Measurements from ENCODE around the gene EDDM13.
A peak's percentile ranks its signal among the peaks of the same experiment; 100 is the strongest.
"Not testable (repeated sequence)": the region's sequence is repeated elsewhere in the genome, so short reads cannot be mapped to it uniquely, and the experiment has no call there.

The EDDM13 gene

DNA sequence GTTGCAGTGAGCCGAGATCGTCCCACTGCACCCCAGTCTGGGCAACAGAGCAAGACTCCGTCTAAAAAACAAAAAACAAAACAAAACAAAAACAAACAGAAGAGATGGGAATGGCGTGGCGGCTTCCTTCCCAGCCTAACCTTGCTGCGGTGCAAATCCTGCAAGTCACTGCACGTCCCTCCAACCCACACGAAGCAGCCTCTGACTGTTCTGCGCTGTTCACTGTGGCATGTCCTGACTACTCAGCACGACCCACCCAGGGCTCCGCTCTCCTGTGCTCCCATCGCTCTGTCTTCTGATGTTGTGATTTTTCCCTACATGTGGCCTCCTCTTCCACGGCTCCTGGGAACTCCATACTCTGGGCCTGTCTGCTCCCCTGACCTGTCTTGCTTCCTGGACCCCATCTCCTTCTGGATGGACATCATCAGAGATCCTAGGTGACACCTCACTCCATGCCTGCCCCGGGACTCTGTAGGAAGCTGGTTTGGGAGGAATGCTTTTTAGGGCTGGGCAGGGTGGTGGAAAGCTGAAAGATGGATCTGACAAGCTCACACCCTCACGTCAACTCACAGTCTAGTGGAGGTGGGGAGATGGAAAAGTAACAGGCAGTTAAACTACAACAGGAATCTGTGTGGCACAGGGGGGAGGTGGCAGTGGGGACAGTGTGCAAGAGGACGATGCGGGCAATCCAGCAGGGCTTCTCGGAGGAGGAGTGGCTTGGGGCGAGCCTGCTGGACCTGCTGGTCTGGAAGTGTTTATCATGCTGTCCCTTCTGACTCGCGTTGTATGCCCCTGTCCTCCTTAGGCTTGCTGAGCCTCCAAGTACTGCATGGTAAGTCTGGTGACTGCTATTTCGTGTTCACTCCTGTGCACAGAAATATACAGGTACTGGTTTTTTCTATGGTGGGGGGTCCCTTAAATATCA, 23.2 kb downstream of the EDDM13 start:
- DNase-seq = no peak

DNA sequence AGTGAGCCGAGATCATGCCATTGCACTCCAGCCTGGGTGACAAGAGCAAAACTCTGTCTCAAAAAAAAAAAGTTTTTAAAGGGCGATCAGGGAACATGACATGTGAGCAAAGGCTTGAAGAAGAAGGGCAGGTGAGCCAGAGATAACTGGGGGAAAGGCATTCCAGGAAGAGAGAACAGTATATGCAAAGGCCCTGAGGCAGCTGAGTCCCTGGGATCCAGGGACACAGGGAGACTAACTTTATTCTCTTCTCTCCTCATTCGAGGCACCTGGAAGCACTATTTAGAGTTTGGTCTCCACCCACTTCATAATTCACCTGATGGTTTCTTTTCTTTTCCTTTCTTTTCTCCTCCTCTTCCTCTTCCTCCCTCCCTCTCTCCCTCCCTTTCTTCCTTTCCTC, 24.5 kb downstream of the EDDM13 start:
- DNase-seq = no peak

DNA sequence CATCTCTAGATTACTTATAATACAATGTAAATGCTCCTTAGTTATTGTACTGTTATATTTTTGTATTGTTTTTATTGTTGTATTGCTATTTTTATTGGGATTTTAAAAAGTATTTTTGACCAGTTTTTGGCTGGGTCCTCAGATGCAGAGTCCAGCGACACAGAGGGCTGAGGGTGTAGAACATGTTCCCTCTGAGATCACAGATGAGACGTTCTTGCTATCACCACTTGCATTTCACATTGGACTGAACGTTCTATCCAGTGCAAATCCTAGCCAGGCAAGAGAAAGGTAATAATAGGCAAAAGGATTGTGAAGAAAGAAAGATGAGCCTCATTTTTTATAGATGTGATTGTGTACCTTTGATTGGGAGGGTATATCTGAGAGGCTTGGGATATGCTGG, 27.1 kb downstream of the EDDM13 start:
- no peak for DNase-seq

DNA sequence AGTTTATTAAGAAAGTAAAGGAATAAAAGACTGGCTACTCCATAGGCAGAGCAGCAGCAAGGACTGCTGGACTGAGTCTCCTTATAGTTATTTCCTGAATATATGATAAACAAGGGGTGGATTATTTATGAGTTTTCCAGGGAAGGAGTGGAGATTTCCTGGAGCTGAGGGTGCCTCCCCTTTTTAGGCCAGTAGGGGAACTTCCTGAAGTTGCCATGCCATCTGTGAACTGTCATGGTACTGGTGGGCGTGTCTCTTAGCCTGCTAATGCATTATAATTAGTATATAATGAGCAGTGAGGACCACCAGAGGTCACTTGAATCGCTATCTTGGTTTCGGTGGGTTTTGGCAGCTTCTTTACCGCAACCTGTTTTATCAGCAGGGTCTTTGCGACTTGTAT, 28.6 kb downstream of the EDDM13 start:
- DNase-seq = no peak

DNA sequence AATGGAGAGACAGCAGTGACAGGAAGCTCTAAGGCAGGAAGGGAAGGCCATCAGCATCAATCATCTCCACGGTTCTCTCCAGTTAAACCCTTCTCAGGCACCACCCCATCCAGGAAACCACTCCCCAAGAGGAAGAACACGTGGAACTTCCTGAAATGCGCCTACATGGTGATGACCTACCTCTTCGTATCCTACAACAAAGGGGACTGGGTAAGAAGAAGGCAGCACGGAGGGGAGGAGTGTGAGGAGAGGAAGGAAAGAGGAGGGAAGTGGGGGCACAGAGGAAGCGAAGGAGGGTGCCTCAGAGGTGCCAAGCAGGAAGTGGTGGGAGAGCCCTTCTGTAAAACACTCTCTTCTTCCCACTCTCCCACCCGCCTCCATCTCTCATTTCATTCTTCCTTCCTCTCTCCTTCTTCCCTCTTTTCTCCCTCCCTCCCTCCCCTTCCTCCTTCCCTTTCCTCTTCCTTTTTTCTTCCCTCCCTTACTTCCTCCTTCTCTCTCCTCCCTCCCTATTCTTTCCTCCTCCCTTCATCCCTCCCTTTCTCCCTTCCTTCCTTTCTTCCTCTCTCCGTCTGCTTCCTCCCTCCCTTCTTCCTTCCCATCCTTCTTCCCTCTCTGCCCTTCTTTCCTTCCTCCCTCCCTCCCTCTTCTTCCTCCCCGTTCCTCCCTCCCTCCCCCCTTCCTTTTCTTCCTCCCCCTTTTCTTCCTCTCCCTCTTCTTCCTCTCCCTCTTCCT, 29.5 kb downstream of the EDDM13 start:
- peak; percentile 18 for DNase-seq

DNA sequence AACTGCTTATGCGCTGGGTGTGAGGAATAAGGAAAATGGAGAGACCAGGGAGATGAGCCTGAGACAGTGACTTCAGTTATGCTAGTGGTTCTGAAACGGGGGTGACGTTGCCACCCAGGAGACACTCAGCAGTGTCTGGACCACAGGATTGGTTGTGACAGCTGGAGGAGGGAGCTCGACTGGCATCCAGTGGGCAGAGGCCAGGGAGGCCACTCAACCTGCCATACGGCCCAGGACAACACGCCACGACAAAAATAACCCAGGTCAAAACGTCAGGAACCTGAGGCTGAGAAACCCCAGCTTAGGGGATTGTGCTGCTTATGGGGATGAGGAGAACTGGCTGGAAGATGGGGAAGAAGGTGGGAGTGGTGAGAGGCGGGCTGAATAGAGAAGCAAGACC, 31.7 kb downstream of the EDDM13 start:
- DNase-seq = no peak

DNA sequence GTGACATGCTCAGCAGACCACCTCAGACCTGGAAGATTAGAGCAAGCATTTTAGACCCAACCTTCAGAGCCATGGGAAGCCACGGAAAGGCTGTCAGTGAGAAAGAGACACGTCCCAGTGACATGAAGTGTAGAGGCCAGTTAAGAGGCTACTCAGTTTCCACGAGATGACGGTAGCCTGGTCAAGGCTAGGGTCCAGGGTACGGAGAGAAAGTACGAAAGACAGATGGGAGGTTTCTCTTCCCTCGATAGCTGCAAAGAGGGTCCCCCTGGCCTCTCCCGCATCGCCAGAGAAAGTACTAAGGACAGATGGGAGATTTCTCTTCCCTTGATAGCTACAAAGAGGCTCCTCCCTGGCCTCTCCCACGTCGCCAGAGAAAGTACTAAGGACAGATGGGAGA, 33.5 kb downstream of the EDDM13 start:
- no peak for DNase-seq

DNA sequence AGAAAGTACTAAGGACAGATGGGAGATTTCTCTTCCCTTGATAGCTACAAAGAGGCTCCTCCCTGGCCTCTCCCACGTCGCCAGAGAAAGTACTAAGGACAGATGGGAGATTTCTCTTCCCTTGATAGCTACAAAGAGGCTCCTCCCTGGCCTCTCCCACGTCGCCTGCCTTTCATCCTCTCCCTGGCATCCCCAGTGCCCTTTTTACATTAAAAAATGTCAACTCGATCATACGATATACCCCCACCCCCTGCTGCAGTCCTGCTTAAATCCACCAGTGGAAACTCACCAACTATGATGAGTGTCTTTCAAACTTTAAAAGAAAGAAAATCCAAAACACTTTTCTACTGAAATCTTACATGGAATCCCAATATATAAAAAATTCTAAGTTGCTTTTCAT, 34.5 kb downstream of the EDDM13 start:
- not testable (repeated sequence) for DNase-seq

DNA sequence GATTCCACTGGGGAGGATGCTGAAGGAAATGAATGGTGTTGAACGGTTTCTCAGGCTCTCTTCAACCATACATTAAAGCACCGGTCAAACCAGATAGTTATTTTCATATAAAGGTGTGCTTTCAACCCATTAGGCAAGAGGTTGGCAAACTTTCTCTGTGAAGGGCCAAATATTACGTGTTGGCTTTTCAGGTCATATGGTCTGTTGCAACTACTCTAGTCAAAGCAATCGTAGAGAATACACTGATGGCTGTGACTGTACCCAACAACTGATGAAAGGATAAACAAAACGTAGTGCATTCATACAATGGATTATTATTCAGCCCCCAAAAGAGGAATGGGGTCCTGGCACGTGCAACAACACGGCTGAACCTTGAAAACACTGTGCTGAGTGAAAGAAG, 36.2 kb downstream of the EDDM13 start:
- DNase-seq = no peak

DNA sequence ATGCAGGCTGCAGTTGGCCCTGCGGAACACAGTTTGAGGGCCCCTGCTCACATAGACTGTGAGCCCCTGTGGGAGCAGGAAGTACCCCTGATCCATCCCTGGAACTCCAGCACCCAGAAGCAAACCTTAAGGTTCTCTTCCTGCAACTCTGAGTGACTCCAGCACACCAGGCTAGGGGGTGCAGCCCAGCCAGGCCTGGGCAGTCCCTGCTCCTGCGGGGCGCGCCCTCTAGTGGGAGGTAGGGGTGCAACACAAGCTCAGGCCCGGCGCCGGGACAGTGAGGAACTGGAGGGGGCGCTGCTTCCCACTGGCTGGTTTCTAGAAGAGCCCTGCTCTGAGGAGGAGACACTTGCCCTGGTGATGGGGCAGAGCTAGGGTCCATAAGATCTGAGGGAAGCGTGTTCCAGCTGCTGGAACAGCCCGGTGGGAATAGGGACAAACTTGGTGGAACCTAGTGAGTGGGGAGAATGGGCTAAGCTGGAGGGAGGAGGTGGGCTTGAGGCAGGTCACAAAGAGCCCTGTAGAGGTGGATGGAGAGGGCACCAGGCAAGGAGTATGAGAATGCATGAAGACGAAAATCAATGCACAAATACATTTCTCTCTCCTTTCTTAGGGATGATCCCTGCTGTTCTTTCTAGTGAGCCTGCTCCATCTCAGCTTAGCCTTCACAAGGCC, 37.1 kb downstream of the EDDM13 start:
- DNase-seq = peak; percentile 64

DNA sequence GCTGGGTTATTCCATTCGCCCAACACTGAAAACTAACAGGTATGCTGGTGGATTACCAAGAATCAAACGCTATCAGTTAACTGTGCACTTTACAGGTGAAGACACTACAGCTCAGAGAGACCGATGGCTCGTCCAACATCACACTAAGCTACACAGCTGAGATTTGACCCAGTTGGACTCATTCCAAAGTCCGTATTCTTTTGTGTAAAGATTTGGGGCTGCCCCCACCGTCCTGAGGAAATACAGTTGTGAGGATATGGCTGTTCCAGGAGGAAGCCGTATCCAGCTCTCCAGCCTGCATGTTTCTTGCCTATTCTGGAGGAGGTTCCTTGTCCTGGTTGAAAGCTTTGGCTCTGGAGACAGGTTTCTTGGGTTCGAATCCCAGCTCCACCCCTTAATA, 37.9 kb downstream of the EDDM13 start:
- DNase-seq = no peak

DNA sequence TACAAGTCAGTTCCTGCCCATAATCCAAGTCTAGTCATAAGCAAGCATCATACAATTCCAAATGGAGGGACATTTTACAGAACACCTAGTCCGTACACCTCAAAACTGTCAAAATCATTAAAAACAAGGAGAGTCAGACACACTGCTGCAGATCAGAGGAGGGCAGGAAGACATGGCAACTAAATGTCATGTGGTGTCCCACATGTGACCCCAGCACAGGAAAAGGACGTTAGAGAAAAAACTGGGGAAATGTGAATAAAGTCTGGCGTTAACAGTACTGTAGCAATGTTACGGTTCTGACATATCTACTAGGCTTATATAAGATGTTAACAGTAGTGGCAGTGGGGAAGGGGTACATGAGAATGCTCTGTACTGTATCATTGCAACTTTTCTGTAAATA, 39.8 kb downstream of the EDDM13 start:
- peak; percentile 42 for DNase-seq

DNA sequence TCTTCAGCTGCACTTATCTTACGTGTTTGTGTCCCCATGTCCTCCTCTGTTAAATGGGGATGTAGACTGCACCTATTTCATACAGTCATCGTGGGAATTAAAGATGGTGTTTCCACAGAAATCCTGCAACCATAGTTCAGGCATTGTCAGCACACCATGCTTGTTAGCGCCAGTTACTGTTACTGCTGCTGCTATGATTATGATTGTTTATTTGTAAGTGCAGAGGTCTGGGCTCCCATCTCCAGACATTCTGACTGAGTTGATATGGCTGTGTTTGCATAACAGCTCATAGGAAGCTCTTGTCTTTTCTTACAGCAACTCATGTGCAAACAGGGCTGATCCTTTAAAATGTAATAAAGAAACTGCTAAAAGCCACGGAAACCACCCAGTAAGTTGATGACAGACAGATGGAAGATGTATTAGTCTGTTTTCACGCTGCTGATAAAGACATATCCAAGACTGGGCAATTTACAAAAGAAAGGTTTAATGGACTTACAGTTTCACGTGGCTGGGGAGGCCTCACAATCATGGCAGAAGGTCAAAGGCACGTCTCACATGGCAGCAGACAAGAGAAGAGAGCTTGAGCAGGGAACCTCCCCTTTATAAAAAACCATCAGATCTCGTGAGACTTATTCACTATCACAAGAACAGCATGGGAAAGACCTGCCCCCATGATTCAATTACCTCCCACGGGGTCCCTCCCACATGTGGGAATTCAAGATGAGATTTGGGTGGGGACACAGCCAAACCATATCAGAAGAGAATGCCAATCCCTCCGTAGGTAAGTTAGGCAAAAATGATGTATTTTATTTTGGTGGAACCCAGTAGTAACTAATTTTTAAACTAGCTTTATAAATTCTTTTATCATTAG, 40.5 kb downstream of the EDDM13 start:
- DNase-seq = peak; percentile 64

DNA sequence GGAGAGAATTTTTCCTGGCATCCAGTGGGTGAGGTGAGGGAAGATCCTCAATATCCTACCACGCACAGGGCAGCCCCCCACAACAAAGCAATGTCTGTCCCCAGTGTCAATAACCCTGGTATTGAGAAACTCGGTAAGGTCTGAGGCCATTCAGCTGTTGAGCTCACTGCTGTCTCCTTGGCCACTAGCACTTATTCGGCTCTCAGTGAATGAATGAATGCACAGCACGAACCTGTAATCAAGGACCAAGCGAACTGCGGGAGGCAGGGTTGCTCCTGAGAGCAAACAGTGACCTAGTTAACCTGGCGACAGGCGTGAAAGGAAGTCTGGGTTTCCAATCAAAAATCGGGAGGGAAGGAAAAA, 41.5 kb downstream of the EDDM13 start:
- peak; percentile 71 for DNase-seq

DNA sequence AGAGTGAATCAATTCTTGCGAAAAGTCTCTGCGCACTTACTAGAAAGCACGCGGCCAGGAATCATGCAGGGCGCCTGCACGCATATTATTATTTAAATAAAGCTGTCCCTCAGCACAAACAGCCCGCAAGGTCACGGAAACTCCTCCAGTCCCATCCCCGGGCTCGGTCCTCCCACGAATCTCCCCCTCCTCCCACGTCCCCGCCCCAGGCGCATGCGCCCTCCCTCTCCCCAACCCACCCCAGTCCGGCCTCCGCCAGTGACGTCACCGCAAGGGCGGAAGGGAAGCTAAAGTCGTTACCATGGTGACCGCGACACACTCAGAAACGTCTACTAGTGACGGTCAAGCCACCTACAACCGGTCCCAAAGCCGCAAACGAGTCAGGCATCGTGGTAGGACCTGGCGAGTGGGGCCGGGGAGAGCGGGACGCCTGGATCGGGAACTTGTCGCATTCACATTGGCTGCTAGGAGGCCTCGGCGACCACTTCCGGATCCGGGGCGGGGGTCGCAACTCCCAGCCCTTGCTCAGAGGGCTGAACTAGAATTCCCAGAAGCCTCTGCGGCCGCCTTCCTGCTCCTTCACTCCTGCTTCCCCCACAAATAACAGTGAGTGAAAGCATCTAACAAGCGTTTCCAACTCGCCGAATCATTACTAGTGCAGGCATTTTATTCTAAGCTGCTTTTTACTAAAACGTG, 42.0 kb downstream of the EDDM13 start, which contains the start of gene ZSCAN5A:
TSS of gene ZSCAN5A (minus strand) at position 459 of the 696 bp plus-strand sequence. CDS start 89,793 bp downstream, outside the sequence.
- peak; percentile 99 for DNase-seq

DNA sequence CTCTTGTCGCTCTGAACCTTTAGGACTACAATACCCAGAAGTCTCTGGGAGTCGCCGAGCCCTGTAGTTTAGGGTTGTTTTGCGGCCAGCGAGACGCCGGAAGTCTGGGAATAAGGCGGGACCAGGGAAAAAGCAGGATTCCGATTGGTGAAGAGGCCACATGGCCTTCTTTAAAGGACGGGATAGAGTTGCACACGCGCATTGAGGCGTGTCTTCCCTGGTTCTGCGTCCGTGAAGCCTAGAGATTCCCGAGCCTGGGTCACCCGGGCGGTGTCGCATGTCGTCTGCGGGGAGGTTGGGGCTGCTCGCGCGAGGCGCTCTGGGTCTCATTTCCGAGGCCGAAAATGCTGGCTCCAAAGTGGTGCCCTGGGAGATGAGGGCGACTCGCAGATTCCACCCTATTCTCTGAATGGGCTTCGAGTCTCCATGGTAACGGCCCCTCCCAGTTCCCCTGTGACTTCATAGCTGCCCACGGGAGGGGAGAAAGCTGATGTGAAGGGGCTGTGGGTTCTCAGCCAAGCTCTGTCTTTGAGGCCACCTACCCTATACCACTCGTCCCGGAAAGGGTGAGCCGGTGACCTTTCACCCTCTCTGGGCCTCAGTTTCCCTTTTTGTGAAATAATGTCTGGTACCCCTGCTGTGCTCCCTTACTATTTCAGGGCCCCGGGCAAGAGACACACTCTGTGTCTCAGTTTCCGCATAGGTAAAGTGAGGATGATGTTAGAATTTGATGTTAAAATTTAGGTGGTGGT, 42.7 kb downstream of the EDDM13 start:
- DNase-seq = peak; percentile 99

DNA sequence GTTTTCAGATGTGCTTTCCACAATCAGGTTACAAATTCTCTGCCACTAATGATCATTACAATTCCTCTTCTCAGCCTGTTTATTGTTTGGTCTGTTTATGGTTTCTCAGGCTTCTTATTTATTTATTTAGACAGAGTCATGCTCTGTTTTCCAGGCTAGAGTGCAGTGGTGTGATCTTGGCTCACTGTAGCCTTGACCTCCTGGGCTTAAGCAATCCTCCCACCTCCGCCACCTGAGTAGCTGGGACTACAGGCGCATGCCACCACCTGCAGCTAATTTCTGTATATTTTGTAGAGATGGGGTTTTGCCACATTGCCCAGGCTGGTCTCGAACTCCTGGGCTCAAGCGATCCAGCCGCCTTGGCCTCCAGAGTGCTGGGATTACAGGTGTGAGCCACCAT, 44.2 kb downstream of the EDDM13 start:
- DNase-seq = no peak

DNA sequence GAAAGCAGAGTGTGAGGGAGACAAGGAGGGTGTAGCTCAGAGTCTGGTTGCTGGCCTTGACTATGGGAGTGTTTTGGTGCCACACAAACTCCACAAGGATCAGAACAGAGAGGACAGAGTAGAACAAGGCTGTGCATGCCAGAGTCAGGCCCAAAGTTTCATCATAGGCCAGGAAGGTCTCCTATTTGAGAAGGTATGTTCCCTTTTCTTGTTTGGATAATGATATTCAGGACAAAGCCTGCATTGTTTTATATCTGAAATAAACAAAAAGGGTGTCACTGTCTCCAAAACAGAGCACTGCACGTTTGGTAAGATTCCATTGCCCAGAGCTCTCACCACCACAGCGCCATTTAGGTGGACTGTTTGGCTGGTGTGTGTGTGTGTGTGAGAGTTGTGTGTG, 45.2 kb downstream of the EDDM13 start:
- no peak for DNase-seq

DNA sequence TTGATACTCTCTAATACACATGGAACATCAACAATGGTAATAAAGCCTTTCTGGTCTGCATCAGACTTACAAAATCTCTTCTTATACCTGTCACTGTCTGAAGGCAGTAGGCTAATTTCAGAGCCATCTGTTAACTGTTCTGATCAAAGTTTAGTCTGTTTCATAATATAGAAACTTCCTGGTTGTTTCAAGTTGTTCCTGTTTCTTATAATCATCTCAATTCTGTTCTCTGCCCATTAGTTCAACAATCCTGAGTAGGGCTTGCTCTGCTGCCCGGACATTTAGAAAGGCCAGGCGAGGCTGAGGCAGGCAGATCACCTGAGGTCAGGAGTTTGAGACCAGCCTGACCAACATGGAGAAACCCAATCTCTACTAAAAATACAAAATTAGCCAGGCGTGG, 47.4 kb downstream of the EDDM13 start:
- DNase-seq = peak; percentile 95

DNA sequence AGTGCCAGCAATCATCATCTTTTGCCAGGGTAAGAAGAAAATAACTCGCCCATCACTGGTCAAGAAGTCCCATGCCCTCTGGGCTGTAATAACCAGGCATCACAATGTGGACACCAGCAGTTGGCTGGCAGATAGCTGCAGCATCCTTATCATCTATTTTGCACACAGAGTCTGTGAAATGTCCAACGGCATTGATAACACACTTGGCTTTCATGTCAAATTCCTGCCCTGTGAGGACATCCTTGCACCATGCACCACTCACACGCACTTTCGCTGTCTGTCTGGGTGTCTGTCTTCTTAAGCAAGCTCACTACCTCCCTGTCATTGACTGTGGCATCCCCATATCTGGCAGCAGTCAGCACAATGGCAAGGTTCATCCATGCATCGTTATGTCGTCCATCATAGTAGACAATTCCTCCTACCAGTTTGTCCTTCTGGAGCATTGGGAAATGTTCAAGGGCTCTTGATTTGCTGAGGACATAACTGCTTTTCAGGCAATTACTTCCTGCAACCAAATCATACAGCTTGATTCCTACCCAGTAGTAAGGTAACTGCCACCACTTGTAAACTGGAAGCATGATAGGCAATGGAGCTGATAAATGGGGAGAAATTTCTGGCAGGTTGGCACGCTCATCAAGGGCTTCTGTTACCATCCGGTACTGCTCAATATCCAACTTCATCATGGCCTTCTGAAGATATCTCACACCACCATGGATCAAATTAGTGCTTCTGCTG, 48.9 kb downstream of the EDDM13 start:
- DNase-seq = no peak
